Measurements from ENCODE around the gene MACIR. TPM values are rescaled to one million over a fixed set of nuclear protein-coding genes. Genes with fewer than 3 reads are reported as not detected.

Gene MACIR
- polyA plus RNA-seq, 3 donors, result 1.2 to 1.9 (median 1.9) TPM

DNA sequence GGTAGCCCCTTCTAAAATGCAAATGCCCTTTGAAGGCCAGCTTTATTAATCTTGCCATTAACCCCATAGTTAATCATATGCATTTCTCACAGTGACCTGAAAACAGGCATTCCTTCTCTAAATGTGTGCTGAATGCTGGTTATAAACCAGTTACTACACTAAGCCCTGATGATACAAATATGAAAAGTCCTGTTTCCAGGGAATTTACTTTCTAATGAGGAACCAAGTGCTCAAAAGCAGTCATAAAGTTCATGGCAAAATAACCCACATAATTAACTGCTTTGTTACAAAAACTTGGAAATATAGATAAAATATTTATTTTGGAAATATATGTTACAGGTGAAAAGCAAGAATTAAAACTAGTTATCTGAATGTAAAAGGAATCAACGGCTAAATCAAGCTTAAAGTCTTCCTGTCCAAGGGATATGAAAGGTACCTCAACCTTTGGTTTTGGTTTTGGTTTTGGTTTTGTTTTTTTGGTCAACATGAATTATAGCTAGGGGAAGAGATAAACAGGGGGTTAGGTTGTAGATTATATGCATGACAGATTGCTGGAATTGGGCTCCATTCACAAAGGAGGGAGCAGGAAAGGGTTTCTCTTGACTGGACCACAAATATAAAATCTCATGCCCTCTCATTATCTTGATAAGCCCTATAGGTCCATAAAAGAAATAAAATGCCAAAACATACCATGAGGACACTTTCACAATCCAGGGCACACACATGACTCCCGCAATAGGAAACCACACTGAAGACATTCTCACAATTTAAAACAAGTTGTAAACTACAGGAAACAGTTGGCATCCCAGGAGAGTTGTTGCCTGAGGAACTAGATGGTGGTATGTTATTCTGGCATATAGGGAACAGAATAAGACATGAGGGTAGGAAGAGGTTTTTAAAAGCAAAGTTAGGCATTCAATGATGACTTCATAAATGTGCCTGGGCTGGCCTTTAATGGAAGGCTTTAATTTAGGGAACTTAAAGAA is 46.7 kb upstream of the MACIR start:
- peaks cover under 1 to 2% of the 10 kb centered on the region in 2 donors for H3K36me3 ChIP-seq (replicated peaks in 1 of 2; ENCODE audit: control insufficient read depth in 1 of 2, insufficient read depth in 2 of 2, low read length in 2 of 2)
- no peaks in the 10 kb centered on the region for H3K9me3 ChIP-seq (replicated peaks in 1 of 2; ENCODE audit: control insufficient read depth in 1 of 2, insufficient read depth in 1 of 2, low read length in 2 of 2)
- H3K27ac ChIP-seq (ENCODE audit: low read depth in 1 of 2, low read length in 2 of 2), result peak overlapping the region in 1 of 2 donors; percentile 37
- DNase-seq, result peak; percentile 4 to 10 (median 8)
- Mint-ChIP-seq H3K27ac (peak overlapping the region in 5 of 7 donors; percentile 5 to 70 (median 44)), H3K9me3 (no peaks in the 10 kb centered on the region), H3K4me3 (peak overlapping the region; percentile 27 to 42), H3K27me3 (ENCODE audit: low read depth in 3 of 3) (no peaks in the 10 kb centered on the region), H3K4me1 (peaks cover 22% of the 10 kb centered on the region), H3K36me3 (peaks cover 2 to 22% of the 10 kb centered on the region in 2 donors)
- TF ChIP-seq, protein P1, sequence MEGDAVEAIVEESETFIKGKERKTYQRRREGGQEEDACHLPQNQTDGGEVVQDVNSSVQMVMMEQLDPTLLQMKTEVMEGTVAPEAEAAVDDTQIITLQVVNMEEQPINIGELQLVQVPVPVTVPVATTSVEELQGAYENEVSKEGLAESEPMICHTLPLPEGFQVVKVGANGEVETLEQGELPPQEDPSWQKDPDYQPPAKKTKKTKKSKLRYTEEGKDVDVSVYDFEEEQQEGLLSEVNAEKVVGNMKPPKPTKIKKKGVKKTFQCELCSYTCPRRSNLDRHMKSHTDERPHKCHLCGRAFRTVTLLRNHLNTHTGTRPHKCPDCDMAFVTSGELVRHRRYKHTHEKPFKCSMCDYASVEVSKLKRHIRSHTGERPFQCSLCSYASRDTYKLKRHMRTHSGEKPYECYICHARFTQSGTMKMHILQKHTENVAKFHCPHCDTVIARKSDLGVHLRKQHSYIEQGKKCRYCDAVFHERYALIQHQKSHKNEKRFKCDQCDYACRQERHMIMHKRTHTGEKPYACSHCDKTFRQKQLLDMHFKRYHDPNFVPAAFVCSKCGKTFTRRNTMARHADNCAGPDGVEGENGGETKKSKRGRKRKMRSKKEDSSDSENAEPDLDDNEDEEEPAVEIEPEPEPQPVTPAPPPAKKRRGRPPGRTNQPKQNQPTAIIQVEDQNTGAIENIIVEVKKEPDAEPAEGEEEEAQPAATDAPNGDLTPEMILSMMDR (IDR thresholded peaks at IDR 0.05), result no peak
- 0% methylated on average over 1 of the region's 2 CpGs for WGBS (ENCODE audit: insufficient coverage)
- H3K4me3 ChIP-seq (replicated peaks in 1 of 3; ENCODE audit: low read depth in 2 of 3, low read length in 3 of 3), result peak overlapping the region in 1 of 3 experiments; percentile 31
- peak overlapping the region; percentile 31 for H3K4me2 ChIP-seq (replicated peaks; ENCODE audit: extremely low read depth, low read length, poor library complexity, severe bottlenecking)
- no peak overlapping the region for H2AFZ ChIP-seq (ENCODE audit: insufficient read depth, low read depth, low read length, poor library complexity, severe bottlenecking)
- intact Hi-C loops (cut with micrococcal nuclease), result no loop called here
- no peak overlapping the region for H3K9ac ChIP-seq (ENCODE audit: insufficient read depth, low read length, poor library complexity, severe bottlenecking)
- H4K20me1 ChIP-seq (ENCODE audit: insufficient read depth, low read length), result no peaks in the 10 kb centered on the region
- no peaks in the 10 kb centered on the region for H3K79me2 ChIP-seq (ENCODE audit: insufficient read depth, low read length)
- H3K4me1 ChIP-seq (ENCODE audit: control insufficient read depth in 1 of 2, insufficient read depth in 2 of 2, low read length in 2 of 2), result peaks cover 9 to 15% of the 10 kb centered on the region in 2 donors
- no peaks in the 10 kb centered on the region for H3K27me3 ChIP-seq (ENCODE audit: control insufficient read depth in 2 of 2, insufficient read depth in 2 of 2, low read length in 2 of 2)

DNA sequence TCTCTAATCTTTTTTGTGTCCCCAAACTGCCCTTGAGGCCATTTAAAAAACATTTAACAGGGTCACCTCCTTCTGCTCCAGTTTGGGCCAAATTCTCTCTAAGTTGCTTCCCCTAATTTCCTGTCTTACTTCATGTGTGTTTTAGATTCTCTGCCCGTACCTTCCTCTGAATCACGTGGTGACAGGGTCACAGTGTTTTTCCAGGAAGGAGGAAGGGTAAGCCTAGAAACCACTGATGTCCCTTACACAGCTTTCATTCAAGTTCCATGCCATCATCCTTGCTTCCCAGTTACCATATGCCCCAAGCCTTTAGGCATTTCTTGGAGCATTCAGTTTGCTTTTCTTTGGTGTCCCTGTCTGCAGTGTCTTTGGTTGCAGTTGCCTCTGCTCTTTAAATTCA is 42.4 kb upstream of the MACIR start:
- TF ChIP-seq, protein P1 (IDR thresholded peaks at IDR 0.05), result no peak
- Histone ChIP-seq H3K4me2 (replicated peaks; ENCODE audit: extremely low read depth, low read length, poor library complexity, severe bottlenecking) (no peak overlapping the region), H3K4me1 (ENCODE audit: control insufficient read depth in 1 of 2, insufficient read depth in 2 of 2, low read length in 2 of 2) (peaks cover 5 to 10% of the 10 kb centered on the region in 2 donors), H4K20me1 (ENCODE audit: insufficient read depth, low read length) (no peaks in the 10 kb centered on the region), H3K9ac (ENCODE audit: insufficient read depth, low read length, poor library complexity, severe bottlenecking) (no peak overlapping the region), H2AFZ (ENCODE audit: insufficient read depth, low read depth, low read length, poor library complexity, severe bottlenecking) (no peak overlapping the region), H3K27me3 (ENCODE audit: control insufficient read depth in 2 of 2, insufficient read depth in 2 of 2, low read length in 2 of 2) (no peaks in the 10 kb centered on the region), H3K79me2 (ENCODE audit: insufficient read depth, low read length) (no peaks in the 10 kb centered on the region), H3K9me3 (replicated peaks in 1 of 2; ENCODE audit: control insufficient read depth in 1 of 2, insufficient read depth in 1 of 2, low read length in 2 of 2) (no peaks in the 10 kb centered on the region), H3K36me3 (replicated peaks in 1 of 2; ENCODE audit: control insufficient read depth in 1 of 2, insufficient read depth in 2 of 2, low read length in 2 of 2) (no peaks in the 10 kb centered on the region), H3K27ac (ENCODE audit: low read depth in 1 of 2, low read length in 2 of 2) (no peak overlapping the region), H3K4me3 (replicated peaks in 1 of 3; ENCODE audit: low read depth in 2 of 3, low read length in 3 of 3) (no peak overlapping the region)
- Mint-ChIP-seq H3K36me3 (peaks cover 2 to 4% of the 10 kb centered on the region in 2 donors), H3K4me1 (peaks cover 12% of the 10 kb centered on the region), H3K9me3 (peaks cover 0 to 7% (median 2%) of the 10 kb centered on the region in 7 donors), H3K27ac (peak overlapping the region in 4 of 7 donors; percentile 4 to 77 (median 28)), H3K4me3 (no peak overlapping the region), H3K27me3 (ENCODE audit: low read depth in 3 of 3) (no peaks in the 10 kb centered on the region)
- peak in 1 of 3 donors; percentile 9 for DNase-seq
- WGBS (ENCODE audit: insufficient coverage), result no CpG with 5 or more reads among the region's 2 CpGs
- intact Hi-C loops (cut with micrococcal nuclease), result no loop called here
